Endothelial cell (in vitro differentiated cells): ENCODE measurements around the gene OSBPL3. TPM values are rescaled to one million over a fixed set of nuclear protein-coding genes. Genes with fewer than 3 reads are reported as not detected.
A peak's percentile ranks its signal among the peaks of the same experiment; 100 is the strongest.

ENCODE experiments used
- DNase-seq: peaks from one replicate; pipeline ENCODE4 v3.0.0; 2021; ENCODE audit warnings: low spot score
- H3K27ac Mint-ChIP-seq: one replicate; pipeline ENCODE4 v1.8.0; 2021; ENCODE audit warnings: mixed read lengths, inconsistent platforms; ENCODE audit not compliant: unreplicated experiment
- H3K27me3 Mint-ChIP-seq: one replicate; pipeline ENCODE4 v1.8.0; 2021; ENCODE audit warnings: mild to moderate bottlenecking, moderate library complexity, mixed read lengths, inconsistent platforms; ENCODE audit not compliant: unreplicated experiment
- H3K36me3 Mint-ChIP-seq: one replicate; pipeline ENCODE4 v1.8.0; 2021; ENCODE audit warnings: mild to moderate bottlenecking, low read depth, mixed read lengths, inconsistent platforms; ENCODE audit not compliant: unreplicated experiment
- H3K4me1 Mint-ChIP-seq: one replicate; pipeline ENCODE4 v1.8.0; 2021; ENCODE audit warnings: mild to moderate bottlenecking, mixed read lengths, inconsistent platforms; ENCODE audit not compliant: unreplicated experiment
- H3K4me3 Mint-ChIP-seq: one replicate; pipeline ENCODE4 v1.8.0; 2021; ENCODE audit warnings: mild to moderate bottlenecking, mixed read lengths, inconsistent platforms; ENCODE audit not compliant: unreplicated experiment
- H3K9me3 Mint-ChIP-seq: one replicate; pipeline ENCODE4 v1.8.0; 2021; ENCODE audit warnings: mixed read lengths, inconsistent platforms; ENCODE audit not compliant: unreplicated experiment
- CTCF ChIP-seq: fragments of 200-600 bp; sonication (generic); IDR thresholded peaks from one replicate; pipeline ENCODE4 v1.5.0; 2021; ENCODE audit warnings: antibody characterized with exemption; ENCODE audit not compliant: unreplicated experiment
- total RNA-seq: library from RNA; stranded (reverse); fragmentation: NEBNext Ultra II Directional; extraction: Animal tissue kit (Norgen Biotek cat#: 25700); gene quantifications from one replicate; pipeline ENCODE4 v1.2.1, GENCODE V29; 2021; ENCODE audit not compliant: unreplicated experiment

OSBPL3 gene
- total RNA-seq, 1 donor from 2014 or later: 3.1 TPM

GRCh38 chr7:24882989-24883621 lies 96.9 kb downstream of the OSBPL3 start:
- no peak overlapping the region for H3K27ac Mint-ChIP-seq
- no peak for TF ChIP-seq CTCF
- no peaks in the 10 kb centered on the region for H3K9me3 Mint-ChIP-seq
- DNase-seq: no peak
- no peaks in the 10 kb centered on the region for H3K36me3 Mint-ChIP-seq
- no peak overlapping the region for H3K4me3 Mint-ChIP-seq
- peaks cover 16% of the 10 kb centered on the region for H3K4me1 Mint-ChIP-seq
- no peaks in the 10 kb centered on the region for H3K27me3 Mint-ChIP-seq

GRCh38 chr7:24881623-24882022 lies 98.4 kb downstream of the OSBPL3 start:
- no peak for TF ChIP-seq CTCF
- Mint-ChIP-seq H3K4me1 (peaks cover 16% of the 10 kb centered on the region), H3K9me3 (no peaks in the 10 kb centered on the region), H3K4me3 (no peak overlapping the region), H3K27ac (no peak overlapping the region), H3K36me3 (no peaks in the 10 kb centered on the region), H3K27me3 (no peaks in the 10 kb centered on the region)
- peak; percentile 10 for DNase-seq

- Mint-ChIP-seq H3K27me3 (no peaks in the 10 kb centered on the region), H3K9me3 (no peaks in the 10 kb centered on the region), H3K4me1 (peaks cover 13% of the 10 kb centered on the region), H3K36me3 (no peaks in the 10 kb centered on the region), H3K4me3 (no peak overlapping the region), H3K27ac (no peak overlapping the region)
- no peak for TF ChIP-seq CTCF
- DNase-seq: no peak
Measured at GRCh38 chr7:24880886-24881285, 99.1 kb downstream of the OSBPL3 start.

GRCh38 chr7:24879291-24879690 lies 100.7 kb downstream of the OSBPL3 start:
- Mint-ChIP-seq H3K27me3 (no peaks in the 10 kb centered on the region), H3K36me3 (no peaks in the 10 kb centered on the region), H3K9me3 (no peaks in the 10 kb centered on the region), H3K27ac (no peak overlapping the region), H3K4me3 (no peak overlapping the region), H3K4me1 (no peaks in the 10 kb centered on the region)
- TF ChIP-seq CTCF: no peak
- DNase-seq: no peak

GRCh38 chr7:24877790-24878311 lies 102.1 kb downstream of the OSBPL3 start:
- TF ChIP-seq CTCF: no peak
- H3K4me3 Mint-ChIP-seq: no peak overlapping the region
- no peak overlapping the region for H3K27ac Mint-ChIP-seq
- no peaks in the 10 kb centered on the region for H3K36me3 Mint-ChIP-seq
- no peaks in the 10 kb centered on the region for H3K27me3 Mint-ChIP-seq
- H3K9me3 Mint-ChIP-seq: no peaks in the 10 kb centered on the region
- no peak for DNase-seq
- no peaks in the 10 kb centered on the region for H3K4me1 Mint-ChIP-seq
